HEK293 (cell line): Measurements from ENCODE around the gene USP12.

Source experiments
- CTCF ChIA-PET: fragments of 350-600 bp; formaldehyde crosslinking; extraction: SDS; loops from one replicate; lab custom pipeline; 2021; ENCODE audit warnings: antibody characterized with exemption; lab: Yijun Ruan, JAX
- POLR2A ChIA-PET: fragments of 300-600 bp; formaldehyde crosslinking; extraction: SDS; loops from one replicate; lab custom pipeline; 2020; ENCODE audit warnings: antibody characterized with exemption, inconsistent platforms; lab: Yijun Ruan, JAX
- H3K27ac ChIP-seq: fragments of 200-500 bp; sonication (Bioruptor generic); 2 replicates; pipeline ENCODE4 v1.5.1; 2014; ENCODE audit warnings: low read depth, low read length, control low read depth, inconsistent platforms; ENCODE audit errors: extremely low read depth
- H3K36me3 ChIP-seq, 2 experiments: fragments of 200-500 bp in 1 of 2; sonication (Bioruptor generic) in 1 of 2; 1 replicate in 1 of 2; 2 replicates in 1 of 2; pipeline ENCODE4 v1.5.1; 2014 to 2017; ENCODE audit warnings: inconsistent platforms in 2 of 2, low read length in 2 of 2; ENCODE audit not compliant: control insufficient read depth in 2 of 2, insufficient read depth in 1 of 2
- H3K4me1 ChIP-seq: fragments of 200-500 bp; sonication (Bioruptor generic); 2 replicates; pipeline ENCODE4 v1.5.1; 2014; ENCODE audit warnings: mild to moderate bottlenecking, low read length, inconsistent platforms; ENCODE audit not compliant: control insufficient read depth, insufficient read depth
- H3K4me3 ChIP-seq: 2 replicates; pipeline ENCODE4 v1.5.1; 2011; ENCODE audit warnings: low read depth, mild to moderate bottlenecking, control low read depth, low read length, moderate library complexity
- H3K9me3 ChIP-seq: fragments of 200-500 bp; sonication (Bioruptor generic); 2 replicates; pipeline ENCODE4 v1.5.1; 2014; ENCODE audit warnings: low read depth, low read length, inconsistent platforms; ENCODE audit not compliant: control insufficient read depth, insufficient read depth
- AEBP2 ChIP-seq: fragments of 450-650 bp; formaldehyde crosslinking; IDR thresholded peaks from 2 replicates; pipeline ENCODE4 v1.5.1; 2016; ENCODE audit warnings: missing biosample characterization, missing genetic modification characterization, borderline replicate concordance
- GLIS1 ChIP-seq: fragments of 450-650 bp; formaldehyde crosslinking; IDR thresholded peaks from 2 replicates; pipeline ENCODE4 v1.5.1; 2016; ENCODE audit warnings: missing biosample characterization, missing genetic modification characterization
- KLF10 ChIP-seq: fragments of 450-650 bp; IDR thresholded peaks from 2 replicates; pipeline ENCODE4 v1.5.1; 2018; ENCODE audit warnings: missing biosample characterization, mild to moderate bottlenecking, missing genetic modification characterization
- REPIN1 ChIP-seq: fragments of 450-650 bp; formaldehyde crosslinking; IDR thresholded peaks from 2 replicates; pipeline ENCODE4 v1.5.1; 2017; ENCODE audit warnings: missing biosample characterization, missing genetic modification characterization, low read depth
- TSHZ1 ChIP-seq: fragments of 450-650 bp; formaldehyde crosslinking; IDR thresholded peaks from 2 replicates; pipeline ENCODE4 v1.5.1; 2016; ENCODE audit warnings: missing biosample characterization, missing genetic modification characterization, borderline replicate concordance
- ZBTB6 ChIP-seq: fragments of 450-650 bp; formaldehyde crosslinking; IDR thresholded peaks from 2 replicates; pipeline ENCODE4 v1.5.1; 2017; ENCODE audit warnings: missing biosample characterization, missing genetic modification characterization
- ZFP69B ChIP-seq: fragments of 450-650 bp; formaldehyde crosslinking; IDR thresholded peaks from 2 replicates; pipeline ENCODE4 v1.5.1; 2016; ENCODE audit warnings: missing biosample characterization, missing genetic modification characterization
- ZIC2 ChIP-seq: fragments of 450-650 bp; formaldehyde crosslinking; IDR thresholded peaks from 2 replicates; pipeline ENCODE4 v1.5.1; 2016; ENCODE audit warnings: missing biosample characterization, missing genetic modification characterization
- ZNF114 ChIP-seq: fragments of 450-650 bp; formaldehyde crosslinking; IDR thresholded peaks from 2 replicates; pipeline ENCODE4 v1.5.0; 2017; ENCODE audit warnings: missing biosample characterization, missing genetic modification characterization
- ZNF133 ChIP-seq: fragments of 450-650 bp; formaldehyde crosslinking; IDR thresholded peaks from 2 replicates; pipeline ENCODE4 v1.5.1; 2016; ENCODE audit warnings: missing biosample characterization, missing genetic modification characterization
- ZNF37A ChIP-seq: fragments of 450-650 bp; IDR thresholded peaks from 2 replicates; pipeline ENCODE4 v1.5.1; 2018; ENCODE audit warnings: missing biosample characterization, missing genetic modification characterization
- ZNF513 ChIP-seq: fragments of 450-650 bp; IDR thresholded peaks from 2 replicates; pipeline ENCODE4 v1.5.1; 2018; ENCODE audit warnings: missing biosample characterization, missing genetic modification characterization
- ZNF600 ChIP-seq: fragments of 450-650 bp; formaldehyde crosslinking; IDR thresholded peaks from 2 replicates; pipeline ENCODE4 v1.5.1; 2016; ENCODE audit warnings: missing biosample characterization, missing genetic modification characterization
- ZNF621 ChIP-seq: fragments of 450-650 bp; formaldehyde crosslinking; IDR thresholded peaks from 2 replicates; pipeline ENCODE4 v1.5.1; 2017; ENCODE audit warnings: missing biosample characterization, missing genetic modification characterization
- ZNF623 ChIP-seq: fragments of 450-650 bp; formaldehyde crosslinking; IDR thresholded peaks from 2 replicates; pipeline ENCODE4 v1.5.1; 2016; ENCODE audit warnings: missing biosample characterization, missing genetic modification characterization
- ZNF629 ChIP-seq: fragments of 450-650 bp; formaldehyde crosslinking; IDR thresholded peaks from 2 replicates; pipeline ENCODE4 v1.5.1; 2017; ENCODE audit warnings: missing biosample characterization, missing genetic modification characterization
- ZNF677 ChIP-seq: fragments of 450-650 bp; IDR thresholded peaks from 2 replicates; pipeline ENCODE4 v1.5.0; 2018; ENCODE audit warnings: missing biosample characterization, mild to moderate bottlenecking, missing genetic modification characterization, moderate library complexity
- ZNF785 ChIP-seq: fragments of 450-650 bp; formaldehyde crosslinking; IDR thresholded peaks from 2 replicates; pipeline ENCODE4 v1.5.1; 2016; ENCODE audit warnings: missing biosample characterization, missing genetic modification characterization
- ZNF830 ChIP-seq: fragments of 450-650 bp; IDR thresholded peaks from 2 replicates; pipeline ENCODE4 v1.5.0; 2018; ENCODE audit warnings: missing biosample characterization, missing genetic modification characterization, low read depth, mild to moderate bottlenecking, moderate library complexity
- TF ChIP-seq, protein P1 (sequence below): fragments of 450-650 bp; formaldehyde crosslinking; IDR thresholded peaks from 2 replicates; pipeline ENCODE4 v1.5.1; 2016; ENCODE audit warnings: missing biosample characterization, missing genetic modification characterization
- TF ChIP-seq, protein P2 (sequence below): fragments of 450-650 bp; formaldehyde crosslinking; IDR thresholded peaks from 2 replicates; pipeline ENCODE4 v1.5.1; 2017; ENCODE audit warnings: missing biosample characterization, mild to moderate bottlenecking, missing genetic modification characterization, moderate library complexity

The USP12 gene

DNA sequence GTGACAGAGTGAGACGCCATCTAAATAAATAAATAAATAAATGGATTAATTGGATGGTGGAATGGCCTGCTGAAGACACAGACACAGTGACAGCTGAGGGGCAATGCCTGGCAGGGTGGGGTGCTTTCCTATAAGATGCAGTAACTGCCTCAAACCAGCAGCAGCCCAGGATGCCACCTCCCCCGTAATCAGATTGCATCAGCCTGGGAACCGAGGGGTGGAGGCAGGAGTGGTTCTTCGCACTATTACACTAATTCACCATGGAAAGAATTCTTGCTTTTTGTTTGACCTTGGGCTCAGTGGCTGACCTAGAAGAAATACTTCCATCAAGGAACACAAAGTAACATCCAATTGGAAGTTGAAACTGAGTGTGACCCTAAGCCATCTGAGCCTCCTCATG, 31.6 kb upstream of the USP12 start:
- no peaks in the 10 kb centered on the region for H3K9me3 ChIP-seq
- H3K27ac ChIP-seq: no peak overlapping the region
- TF ChIP-seq ZNF623 (tag by site-specific recombination) (no peak), ZNF37A (tag by site-specific recombination) (no peak), KLF10 (tag by site-specific recombination) (no peak), ZNF133 (tag by site-specific recombination) (no peak), ZNF785 (tag by site-specific recombination) (no peak), GLIS1 (no peak)
- TF ChIP-seq, protein P1, sequence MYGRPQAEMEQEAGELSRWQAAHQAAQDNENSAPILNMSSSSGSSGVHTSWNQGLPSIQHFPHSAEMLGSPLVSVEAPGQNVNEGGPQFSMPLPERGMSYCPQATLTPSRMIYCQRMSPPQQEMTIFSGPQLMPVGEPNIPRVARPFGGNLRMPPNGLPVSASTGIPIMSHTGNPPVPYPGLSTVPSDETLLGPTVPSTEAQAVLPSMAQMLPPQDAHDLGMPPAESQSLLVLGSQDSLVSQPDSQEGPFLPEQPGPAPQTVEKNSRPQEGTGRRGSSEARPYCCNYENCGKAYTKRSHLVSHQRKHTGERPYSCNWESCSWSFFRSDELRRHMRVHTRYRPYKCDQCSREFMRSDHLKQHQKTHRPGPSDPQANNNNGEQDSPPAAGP (tag by site-specific recombination): no peak
- H3K4me1 ChIP-seq: 0 out of 2 replicates have a peak, but pooled peaks cover 6% of the 10 kb centered on the region
- H3K4me3 ChIP-seq: no peak overlapping the region
- POLR2A ChIA-PET: interaction anchor here (1.5 kb wide), 1 partner anchor 8 kb away, joined by 3 read pairs; no protein-coding TSS in a partner anchor
- no peaks in the 10 kb centered on the region for H3K36me3 ChIP-seq
- CTCF ChIA-PET: interaction anchor here (0.6 kb wide), 1 partner anchor 229 kb away, joined by 5 read pairs; no protein-coding TSS in a partner anchor

DNA sequence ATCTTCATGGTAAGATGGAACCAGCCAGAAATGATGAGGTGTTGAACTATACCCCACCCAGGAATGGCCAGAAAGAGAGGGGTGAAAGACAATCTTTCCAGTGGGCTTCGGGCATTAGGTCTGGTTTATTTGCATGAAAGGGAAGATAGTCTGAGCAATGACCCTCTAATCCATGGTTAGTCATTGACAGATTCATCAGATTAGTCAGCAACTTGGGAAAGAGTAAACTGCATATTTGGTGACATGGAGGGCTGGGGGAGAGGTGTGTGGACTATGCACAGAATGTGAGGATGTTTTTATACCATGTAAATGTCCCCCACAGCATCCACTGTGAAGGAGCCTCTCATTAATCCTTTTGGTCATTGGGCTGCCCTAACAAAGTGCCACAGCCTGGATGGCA, 30.1 kb upstream of the USP12 start:
- CTCF ChIA-PET: no interaction called here
- Histone ChIP-seq H3K36me3 (no peaks in the 10 kb centered on the region), H3K4me1 (0 out of 2 replicates have a peak, but pooled peaks cover 6% of the 10 kb centered on the region), H3K4me3 (no peak overlapping the region), H3K9me3 (no peaks in the 10 kb centered on the region), H3K27ac (no peak overlapping the region)
- POLR2A ChIA-PET: no interaction called here
- TF ChIP-seq ZFP69B (tag by site-specific recombination) (no peak), AEBP2 (no peak), ZNF677 (tag by site-specific recombination) (no peak), ZNF37A (tag by site-specific recombination) (no peak), ZNF513 (no peak)

- Histone ChIP-seq H3K36me3 (no peaks in the 10 kb centered on the region), H3K9me3 (no peaks in the 10 kb centered on the region), H3K4me3 (no peak overlapping the region), H3K27ac (no peak overlapping the region), H3K4me1 (0 out of 2 replicates have a peak, but pooled peaks cover 6% of the 10 kb centered on the region)
- ChIA-PET POLR2A (no interaction called here), CTCF (interaction anchor here (0.6 kb wide), 1 partner anchor 138 kb away, joined by 3 read pairs; no protein-coding TSS in a partner anchor)
- TF ChIP-seq REPIN1 (tag by site-specific recombination) (no peak), ZBTB6 (no peak), ZIC2 (tag by site-specific recombination) (no peak), ZNF600 (no peak), ZNF114 (tag by site-specific recombination) (no peak), TSHZ1 (no peak), ZNF629 (tag by site-specific recombination) (peak; percentile 30; the same call in 1 of the 2 replicates), ZNF621 (tag by site-specific recombination) (no peak), ZNF830 (tag by site-specific recombination) (no peak)
- TF ChIP-seq, protein P2, sequence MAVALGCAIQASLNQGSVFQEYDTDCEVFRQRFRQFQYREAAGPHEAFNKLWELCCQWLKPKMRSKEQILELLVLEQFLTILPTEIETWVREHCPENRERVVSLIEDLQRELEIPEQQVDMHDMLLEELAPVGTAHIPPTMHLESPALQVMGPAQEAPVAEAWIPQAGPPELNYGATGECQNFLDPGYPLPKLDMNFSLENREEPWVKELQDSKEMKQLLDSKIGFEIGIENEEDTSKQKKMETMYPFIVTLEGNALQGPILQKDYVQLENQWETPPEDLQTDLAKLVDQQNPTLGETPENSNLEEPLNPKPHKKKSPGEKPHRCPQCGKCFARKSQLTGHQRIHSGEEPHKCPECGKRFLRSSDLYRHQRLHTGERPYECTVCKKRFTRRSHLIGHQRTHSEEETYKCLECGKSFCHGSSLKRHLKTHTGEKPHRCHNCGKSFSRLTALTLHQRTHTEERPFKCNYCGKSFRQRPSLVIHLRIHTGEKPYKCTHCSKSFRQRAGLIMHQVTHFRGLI: no peak
Observed at GRCh38 chr13:27200413-27201070, 28.9 kb upstream of the USP12 start.
